GM12865 (cell line): ENCODE results near the gene ACAA2.

ENCODE experiments used
- DNase-seq: peaks from one replicate; pipeline ENCODE4 v3.0.0; 2010; ENCODE audit warnings: low read depth
- H3K4me3 ChIP-seq: 2 replicates; pipeline ENCODE4 v1.5.1; 2011; ENCODE audit warnings: mild to moderate bottlenecking, low read depth, low read length, control low read depth
- TF ChIP-seq, protein P1 (sequence below): IDR thresholded peaks from 2 replicates; pipeline ENCODE4 v1.5.1; 2011; ENCODE audit warnings: low read length, control low read depth, low read depth, inconsistent platforms; ENCODE audit not compliant: insufficient read depth; ENCODE audit errors: missing control alignments

The ACAA2 gene

GRCh38 chr18:49850636-49851035 lies 37.3 kb upstream of the ACAA2 start:
- TF ChIP-seq, protein P1, sequence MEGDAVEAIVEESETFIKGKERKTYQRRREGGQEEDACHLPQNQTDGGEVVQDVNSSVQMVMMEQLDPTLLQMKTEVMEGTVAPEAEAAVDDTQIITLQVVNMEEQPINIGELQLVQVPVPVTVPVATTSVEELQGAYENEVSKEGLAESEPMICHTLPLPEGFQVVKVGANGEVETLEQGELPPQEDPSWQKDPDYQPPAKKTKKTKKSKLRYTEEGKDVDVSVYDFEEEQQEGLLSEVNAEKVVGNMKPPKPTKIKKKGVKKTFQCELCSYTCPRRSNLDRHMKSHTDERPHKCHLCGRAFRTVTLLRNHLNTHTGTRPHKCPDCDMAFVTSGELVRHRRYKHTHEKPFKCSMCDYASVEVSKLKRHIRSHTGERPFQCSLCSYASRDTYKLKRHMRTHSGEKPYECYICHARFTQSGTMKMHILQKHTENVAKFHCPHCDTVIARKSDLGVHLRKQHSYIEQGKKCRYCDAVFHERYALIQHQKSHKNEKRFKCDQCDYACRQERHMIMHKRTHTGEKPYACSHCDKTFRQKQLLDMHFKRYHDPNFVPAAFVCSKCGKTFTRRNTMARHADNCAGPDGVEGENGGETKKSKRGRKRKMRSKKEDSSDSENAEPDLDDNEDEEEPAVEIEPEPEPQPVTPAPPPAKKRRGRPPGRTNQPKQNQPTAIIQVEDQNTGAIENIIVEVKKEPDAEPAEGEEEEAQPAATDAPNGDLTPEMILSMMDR, result no peak
- H3K4me3 ChIP-seq, result no peak overlapping the region
- no peak for DNase-seq

- H3K4me3 ChIP-seq, result no peak overlapping the region
- TF ChIP-seq, protein P1, result no peak
- no peak for DNase-seq
Measured at GRCh38 chr18:49849331-49850217, 36.2 kb upstream of the ACAA2 start.

DNA sequence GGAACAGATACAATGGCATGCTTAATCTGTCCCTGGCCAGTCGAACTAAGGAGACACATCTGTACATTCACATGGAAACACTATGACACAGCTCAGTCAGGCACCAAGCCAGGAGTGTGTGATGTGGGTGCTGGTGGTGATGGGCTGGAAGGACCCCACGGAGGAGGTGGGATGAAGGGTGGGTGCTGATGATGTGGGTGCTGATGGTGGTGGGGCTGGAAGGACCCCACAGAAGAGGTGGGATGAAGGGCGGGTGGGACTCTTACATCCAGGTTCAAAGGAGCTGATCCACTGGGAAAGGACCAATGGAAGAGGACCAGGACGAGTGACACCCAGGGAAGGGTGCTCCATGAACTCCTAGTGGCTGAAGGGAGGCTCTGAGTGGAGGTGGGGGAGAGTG lies 34.8 kb upstream of the ACAA2 start:
- TF ChIP-seq, protein P1, result no peak
- H3K4me3 ChIP-seq, result no peak overlapping the region
- no peak for DNase-seq

GRCh38 chr18:49847524-49847923 lies 34.2 kb upstream of the ACAA2 start:
- DNase-seq, result no peak
- no peak overlapping the region for H3K4me3 ChIP-seq
- TF ChIP-seq, protein P1, result no peak

GRCh38 chr18:49846718-49847470 lies 33.6 kb upstream of the ACAA2 start:
- TF ChIP-seq, protein P1, result no peak
- DNase-seq, result no peak
- no peak overlapping the region for H3K4me3 ChIP-seq

DNA sequence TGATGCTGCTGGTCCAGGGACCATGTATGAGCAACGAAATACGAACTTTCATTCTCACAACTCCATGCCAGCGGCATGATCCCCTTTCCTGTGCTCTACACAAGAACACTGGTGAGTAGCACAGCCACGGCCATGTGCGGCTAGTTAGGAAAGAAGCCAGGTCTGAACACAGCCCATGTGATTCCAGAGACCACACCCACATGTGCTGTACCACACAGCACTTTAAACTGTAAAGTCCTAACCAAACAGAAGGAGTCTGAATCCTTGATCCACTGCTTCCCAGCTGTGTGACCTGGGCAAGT lies 33.0 kb upstream of the ACAA2 start:
- no peak for DNase-seq
- TF ChIP-seq, protein P1, result no peak
- no peak overlapping the region for H3K4me3 ChIP-seq
